ENCODE data around the gene ODAPH.

- no peak for TF ChIP-seq CTCF (conservative IDR thresholded peaks at IDR 0.05; ENCODE audit: low read length)
- no peak for TF ChIP-seq EZH2phosphoT487 (IDR thresholded peaks at IDR 0.05; ENCODE audit: borderline replicate concordance)
Measured at GRCh38 chr4:75605928-75606327, 50.1 kb downstream of the ODAPH start.

Data from Loucy (cell line).